Measurements from ENCODE around the gene RBL2. TPM values are rescaled to one million over a fixed set of nuclear protein-coding genes. Genes with fewer than 3 reads are reported as not detected.

RBL2 gene
- total and polyA plus RNA-seq, 9 of the 15 experiments (the other 6 are each of a cell fraction or from before 2014, with no cell fraction given): 7.8 to 76.3 (median 28.5) TPM

GRCh38 chr16:53503270-53503923 lies 69.1 kb downstream of the RBL2 start (continued):
- TF ChIP-seq THAP12 (CRISPR knock-in tag; IDR thresholded peaks at IDR 0.05) (0 out of 2 replicates have a peak, but pooled peaks have one; percentile 33), POLR3G (IDR thresholded peaks at IDR 0.05; ENCODE audit: extremely low read depth, insufficient read length, insufficient replicate concordance) (no peak), ZNF431 (CRISPR knock-in tag; IDR thresholded peaks at IDR 0.05) (no peak), SP1 (CRISPR knock-in tag; IDR thresholded peaks at IDR 0.05) (peak; percentile 86), HIVEP1 (CRISPR knock-in tag; IDR thresholded peaks at IDR 0.05) (no peak), ZNF609 (CRISPR knock-in tag; IDR thresholded peaks at IDR 0.05; ENCODE audit: borderline replicate concordance) (no peak), LARP7 (IDR thresholded peaks at IDR 0.05) (no peak), ZNF511 (CRISPR knock-in tag; IDR thresholded peaks at IDR 0.05) (no peak), FOSL1 (tag; conservative IDR thresholded peaks at IDR 0.05) (no peak), HDAC1 (IDR thresholded peaks at IDR 0.05) (0 out of 4 replicates have a peak, but pooled peaks of 1 of the 2 experiments have one; percentile 24), BCOR (IDR thresholded peaks at IDR 0.05) (no peak)
